Measurements from ENCODE around the gene LSAMP.
"Not testable (repeated sequence)": the region's sequence is repeated elsewhere in the genome, so short reads cannot be mapped to it uniquely, and the experiment has no call there.

Gene LSAMP

DNA sequence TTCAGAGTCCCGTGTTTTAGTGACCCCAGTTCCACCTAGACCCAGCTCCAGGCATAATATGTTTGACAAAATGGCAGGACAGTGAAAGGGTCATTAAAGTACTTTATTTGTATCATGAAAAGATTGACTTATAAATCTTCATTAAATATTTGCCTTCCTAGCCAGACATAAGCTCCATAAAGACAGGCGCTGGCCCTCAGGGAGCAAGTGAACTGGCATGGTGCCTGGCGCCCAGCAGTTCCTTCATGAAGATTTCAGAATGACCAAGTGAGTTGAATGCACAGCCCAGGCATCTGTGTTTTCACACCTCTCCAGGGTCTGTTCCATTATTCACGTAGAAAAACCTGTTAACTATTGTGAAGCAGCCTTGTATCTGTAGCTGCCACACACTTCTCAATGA, 655.8 kb downstream of the LSAMP start:
- DNase-seq = no peak

DNA sequence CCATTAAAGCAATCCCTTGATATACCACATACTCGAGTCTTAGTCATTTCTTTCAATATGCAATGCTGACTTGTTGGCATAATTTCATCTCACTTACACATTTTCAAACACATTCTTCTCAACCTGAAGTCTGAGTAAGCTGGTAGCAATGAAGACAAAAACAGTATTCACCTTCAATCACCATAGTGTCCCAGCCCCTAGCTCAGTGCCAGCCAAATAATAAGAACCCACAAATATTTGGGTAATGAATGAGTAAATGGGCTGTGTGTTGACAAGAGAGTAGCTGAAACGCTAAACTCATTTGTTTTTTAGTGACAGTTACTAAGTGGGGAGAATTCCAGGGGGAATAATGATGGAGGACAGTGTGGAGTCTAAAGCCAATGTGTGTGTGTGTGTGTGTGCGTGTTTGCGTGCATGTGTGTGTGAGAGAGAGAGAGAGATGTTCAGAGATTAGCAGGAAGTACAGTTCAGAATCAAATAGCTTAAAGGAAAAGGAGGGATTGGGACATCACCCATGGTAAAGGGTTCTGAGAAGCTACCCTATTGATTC, 656.3 kb downstream of the LSAMP start:
- DNase-seq = no peak

DNA sequence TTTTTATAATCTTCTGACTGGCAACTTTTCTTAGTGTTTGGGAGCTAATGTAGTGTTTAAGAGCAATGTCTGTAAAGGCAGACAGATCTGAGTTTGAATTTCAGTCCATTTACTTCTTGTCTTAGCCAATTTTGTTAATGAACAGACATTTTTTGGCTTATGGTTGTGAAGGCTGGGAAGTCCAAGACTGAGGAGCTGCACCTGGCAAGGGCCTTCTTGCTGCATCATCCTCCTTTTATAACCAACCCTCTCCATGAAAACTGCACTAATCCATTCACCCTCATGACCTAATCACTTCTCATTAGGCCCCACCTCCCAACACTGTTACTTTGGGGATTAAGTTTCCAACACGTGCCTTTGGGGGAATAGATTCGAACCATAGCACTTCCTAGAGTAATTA, 657.5 kb downstream of the LSAMP start:
- no peak for DNase-seq

DNA sequence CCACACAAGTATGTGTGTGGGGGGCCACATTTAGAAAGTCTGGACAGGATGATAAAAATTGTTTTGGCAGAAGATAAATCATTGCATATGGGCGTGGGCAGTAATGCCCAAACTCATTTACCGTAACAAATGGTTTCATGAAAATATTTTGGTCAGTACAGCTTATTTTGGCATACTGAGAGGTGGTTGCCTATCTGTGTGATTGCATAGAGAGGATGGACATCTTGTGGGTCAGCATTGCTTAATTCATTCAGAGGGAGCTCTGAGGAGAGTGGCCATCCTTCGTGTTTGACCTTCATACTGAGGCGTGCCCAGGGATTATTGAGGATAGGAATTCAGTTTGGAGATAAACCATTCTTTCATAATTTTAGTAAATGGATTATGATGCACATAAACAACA, 659.5 kb downstream of the LSAMP start:
- DNase-seq = no peak

DNA sequence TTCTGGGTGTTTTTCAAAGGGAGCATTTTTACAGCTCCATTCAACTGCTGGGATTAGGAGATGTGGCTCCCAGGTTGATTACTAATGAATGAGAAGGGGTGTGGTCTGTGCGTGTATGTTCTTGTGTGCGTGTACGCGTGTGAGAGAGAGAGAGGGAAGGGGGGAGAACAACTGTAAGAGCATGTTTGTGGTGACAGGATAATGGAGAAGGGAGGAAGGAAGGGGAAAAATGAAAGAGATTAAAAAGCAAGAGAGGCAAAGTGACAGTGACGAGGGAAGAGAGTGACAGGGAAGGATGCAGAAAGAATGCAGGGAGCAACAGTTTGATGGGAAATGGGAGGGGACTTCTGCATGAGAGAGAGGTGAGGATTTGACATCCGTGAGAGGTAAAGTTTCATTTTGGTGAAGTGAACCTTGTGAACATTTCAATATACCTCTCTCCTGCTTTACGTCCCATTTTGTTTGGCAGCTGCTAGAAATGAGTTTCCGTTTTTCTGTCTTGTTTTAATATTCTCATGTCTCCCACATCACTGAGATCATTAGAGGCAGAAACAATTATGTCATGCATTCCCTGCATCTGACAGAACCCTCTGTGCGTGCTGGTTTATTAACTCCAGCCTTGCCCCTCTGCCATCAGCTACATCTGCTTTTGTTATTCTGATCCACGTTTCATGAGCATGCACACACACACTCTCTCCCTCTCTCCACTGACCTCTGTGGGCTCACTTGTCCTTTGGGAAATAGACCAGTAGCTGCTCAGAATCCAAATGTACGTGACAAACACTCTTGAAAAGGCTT, 660.3 kb downstream of the LSAMP start:
- DNase-seq = peak; percentile 6 to 58 (median 6)

DNA sequence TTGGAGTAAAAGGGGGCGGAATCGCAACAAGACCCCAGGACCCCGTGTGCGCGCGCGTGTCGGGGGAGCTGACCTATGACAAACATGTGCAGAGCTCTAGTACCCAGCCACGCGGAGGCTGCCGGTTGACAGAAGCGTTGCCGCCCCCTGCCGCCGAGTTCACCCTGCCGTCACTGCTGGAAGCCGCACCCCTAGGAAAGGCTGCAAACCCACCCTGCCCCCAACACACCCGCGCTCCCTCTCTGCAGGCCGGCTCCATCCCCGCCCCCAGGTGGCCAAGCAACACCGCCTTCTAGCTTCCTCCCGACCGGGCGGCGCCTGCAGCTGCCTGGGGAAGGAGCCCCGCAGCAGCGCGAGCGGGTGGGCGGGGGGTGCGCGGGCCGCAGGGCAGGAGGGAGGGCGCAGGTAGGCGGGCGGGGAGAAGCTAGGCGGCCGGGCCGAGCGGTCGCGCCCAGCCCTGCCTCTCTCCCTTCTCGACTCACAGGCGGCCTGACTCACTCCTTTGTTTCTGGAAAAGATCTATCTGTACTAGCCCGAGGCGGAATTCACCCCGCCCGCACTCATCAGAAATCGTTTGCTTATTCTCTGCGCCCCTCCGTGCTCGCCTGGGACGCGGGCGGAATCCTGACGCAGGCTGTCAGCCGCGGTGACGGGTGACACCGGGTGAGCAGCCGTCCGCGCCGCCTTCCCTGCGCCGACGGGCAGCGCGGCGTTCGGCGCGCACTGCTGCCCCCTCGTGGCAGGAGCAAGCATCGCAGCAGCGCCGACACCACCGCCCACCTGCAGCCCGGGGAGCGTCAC, 661.1 kb downstream of the LSAMP start:
- peak; percentile 90 to 93 (median 92) for DNase-seq

DNA sequence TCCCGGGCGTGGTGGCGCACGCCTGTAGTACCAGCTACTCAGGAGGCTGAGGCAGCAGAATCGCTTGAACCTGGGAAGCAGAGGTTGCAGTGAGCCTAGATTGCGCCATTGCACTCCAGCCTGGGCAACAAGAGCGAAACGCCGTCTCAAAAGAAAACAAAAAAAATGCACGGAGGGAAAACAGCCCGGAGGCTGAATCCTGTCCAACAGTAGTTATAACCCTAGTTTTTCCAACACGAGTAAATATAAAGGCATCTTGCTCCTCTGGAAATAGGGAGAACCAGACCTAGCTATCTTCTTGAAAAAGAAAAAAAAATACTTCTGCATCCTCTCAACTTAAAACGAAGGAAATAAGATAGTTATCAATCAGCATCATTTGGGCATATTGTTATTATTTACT, 661.9 kb downstream of the LSAMP start:
- DNase-seq = not testable (repeated sequence)

DNA sequence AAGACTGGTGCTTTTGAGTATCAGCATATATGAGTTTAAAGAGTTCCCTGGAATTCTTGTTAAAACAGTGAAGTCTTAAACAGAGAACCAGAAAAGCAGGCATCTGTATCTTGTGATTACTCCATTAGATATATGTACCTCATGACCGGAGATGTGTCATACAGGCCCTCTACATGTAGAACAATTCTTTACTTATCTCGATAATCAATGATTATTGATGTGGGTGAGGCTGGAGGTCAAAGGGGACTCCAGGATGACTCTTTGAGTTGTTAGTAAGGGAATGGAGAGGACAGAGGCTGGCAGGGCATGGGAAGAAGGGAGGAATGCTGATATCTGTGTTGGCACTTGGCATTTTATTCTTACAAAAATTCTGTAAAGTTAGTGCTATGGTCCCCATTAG, 666.3 kb downstream of the LSAMP start:
- DNase-seq = no peak

DNA sequence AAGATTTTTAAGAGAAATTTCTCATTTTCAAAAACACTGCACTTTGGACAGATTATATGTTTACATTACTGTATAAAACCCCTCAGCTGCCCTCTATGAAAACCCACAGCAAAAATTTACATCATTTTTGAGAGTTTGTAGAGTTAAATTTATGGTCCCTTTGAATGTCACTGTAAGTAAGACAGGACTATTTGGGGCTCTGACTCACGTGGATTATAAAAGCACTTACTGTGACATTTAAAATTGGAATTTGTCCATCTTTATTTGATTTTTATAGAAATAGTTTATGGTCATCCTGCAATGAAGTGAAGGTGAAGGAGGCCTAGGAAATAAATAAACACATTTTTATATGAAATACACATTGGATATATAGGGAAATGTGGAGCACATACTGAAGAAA, 672.3 kb downstream of the LSAMP start:
- no peak for DNase-seq

DNA sequence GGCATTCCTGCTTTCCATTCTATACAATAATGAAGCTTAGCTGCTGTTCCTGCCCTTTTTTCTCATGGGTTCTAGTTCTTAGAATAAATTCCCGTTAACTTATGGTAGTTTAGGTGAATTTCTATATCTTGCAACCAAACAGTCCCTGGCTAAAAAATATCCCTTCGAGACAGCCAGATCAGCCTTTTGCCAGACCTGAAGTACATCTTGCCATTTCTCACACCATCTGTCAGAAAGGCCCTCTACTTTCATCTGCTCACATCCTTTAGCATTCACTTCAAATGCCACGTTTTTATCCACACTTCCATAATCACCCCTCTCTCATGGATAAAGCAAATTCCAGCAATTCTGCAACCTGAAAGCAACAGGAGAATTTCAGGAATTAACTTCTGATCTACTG, 676.6 kb downstream of the LSAMP start:
- no peak for DNase-seq

DNA sequence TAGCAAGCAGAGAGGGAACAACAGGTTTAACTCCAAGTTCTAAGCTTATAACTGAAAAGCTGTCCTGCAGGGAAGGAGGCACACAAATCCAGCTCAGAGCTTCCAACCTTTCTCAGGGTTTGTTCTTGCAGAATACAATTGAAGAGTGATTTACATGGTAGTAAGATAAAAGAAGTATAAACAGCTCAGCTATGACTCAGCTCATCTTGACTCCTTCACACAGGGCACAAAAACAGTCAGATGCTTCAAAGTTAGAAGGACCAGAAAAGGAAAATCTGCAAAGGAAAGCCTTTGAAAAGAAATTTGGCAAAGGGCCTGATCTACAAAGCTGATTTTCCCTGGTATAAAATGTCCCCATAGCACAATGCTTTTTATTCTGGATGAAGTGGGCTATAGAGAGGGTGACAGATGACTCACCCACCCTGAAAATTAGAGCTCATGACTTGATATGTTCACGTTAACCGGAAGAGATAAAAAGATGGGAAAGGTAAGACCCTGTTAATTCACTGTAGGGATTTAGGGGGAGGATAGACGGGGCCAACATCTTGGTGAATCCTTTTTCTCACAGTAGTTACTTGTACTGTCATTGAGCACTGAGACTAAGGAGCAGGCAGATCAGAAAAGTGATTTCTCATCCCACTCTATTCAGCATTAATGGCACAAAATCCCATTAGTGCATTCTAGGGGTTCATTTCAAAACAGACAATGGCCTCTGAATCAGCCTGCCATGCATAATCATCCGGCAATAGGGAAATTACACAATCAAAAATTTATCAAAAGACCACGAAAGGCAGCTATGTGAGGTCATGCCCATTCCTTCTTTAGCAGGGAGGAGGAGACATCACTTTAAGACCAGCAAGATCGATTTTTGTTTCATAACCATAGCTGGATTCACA, 678.5 kb downstream of the LSAMP start:
- DNase-seq = peak in 1 of 4 experiments; percentile 2

DNA sequence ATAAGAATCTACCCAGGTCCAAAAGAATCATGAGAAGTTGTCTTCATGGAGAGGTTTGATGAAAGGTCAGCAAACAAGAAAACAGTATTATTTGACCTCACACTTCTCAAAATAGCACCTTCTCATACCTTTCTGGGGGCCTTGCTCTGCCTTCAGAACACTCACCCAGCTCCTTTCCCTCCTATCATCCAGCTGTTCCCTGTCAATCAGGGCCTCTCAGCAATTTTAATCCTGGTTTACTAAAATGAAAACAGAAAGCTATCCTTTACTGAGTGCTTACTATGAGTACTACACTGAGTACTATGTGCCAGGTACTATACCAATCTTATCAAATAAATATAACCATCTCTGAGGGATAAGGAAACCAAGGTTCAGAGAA, 683.4 kb downstream of the LSAMP start:
- DNase-seq = no peak

DNA sequence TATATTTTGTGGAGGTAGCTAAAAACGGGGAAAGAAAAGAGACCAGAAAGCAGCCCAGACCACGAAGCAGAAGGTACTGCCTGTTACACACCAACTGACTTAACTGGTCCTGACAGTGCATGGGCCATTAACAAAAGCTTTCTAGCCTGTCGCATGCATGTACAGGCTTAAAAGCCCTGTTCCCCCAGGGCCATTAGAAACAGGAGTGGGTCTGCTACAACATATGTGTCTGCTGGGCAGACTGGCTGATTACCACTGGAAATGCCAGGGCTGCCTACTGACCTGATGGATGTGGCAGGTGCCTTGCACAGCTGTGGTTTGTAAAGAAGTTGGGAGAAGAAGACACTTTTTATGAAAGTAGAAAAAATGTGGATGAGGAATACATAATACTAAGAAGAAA, 684.6 kb downstream of the LSAMP start:
- no peak for DNase-seq

DNA sequence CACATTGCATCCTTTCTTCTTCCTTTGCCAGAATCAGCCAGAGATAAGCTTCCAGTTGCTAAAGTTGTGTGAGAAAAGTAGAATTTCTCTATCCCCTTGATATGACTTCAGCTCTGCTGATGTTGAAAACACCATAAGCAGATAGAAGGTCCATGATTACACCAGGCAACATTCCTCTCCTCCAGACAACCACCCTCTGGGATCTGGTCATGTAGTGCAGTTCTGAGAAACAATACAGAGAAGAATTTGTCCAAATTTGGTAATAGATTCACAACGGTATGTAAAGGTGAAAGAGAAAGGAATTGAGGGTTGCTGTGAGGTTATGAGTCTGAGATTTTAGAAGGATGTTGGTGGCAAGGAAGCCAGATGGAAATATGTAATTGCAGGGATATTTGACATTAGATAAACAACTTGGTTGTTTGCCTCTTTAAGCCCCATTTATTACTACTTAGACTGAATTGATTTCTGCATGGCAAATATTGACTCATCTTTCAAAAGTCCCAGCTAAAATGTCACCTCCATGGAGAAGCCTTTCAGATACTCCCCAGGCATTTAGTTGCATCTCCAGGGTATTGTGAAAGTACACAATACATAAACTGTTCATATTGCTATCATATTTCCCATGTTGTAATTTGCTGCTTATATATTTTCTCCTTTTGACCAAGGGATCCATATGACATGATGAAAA, 687.1 kb downstream of the LSAMP start:
- no peak for DNase-seq

DNA sequence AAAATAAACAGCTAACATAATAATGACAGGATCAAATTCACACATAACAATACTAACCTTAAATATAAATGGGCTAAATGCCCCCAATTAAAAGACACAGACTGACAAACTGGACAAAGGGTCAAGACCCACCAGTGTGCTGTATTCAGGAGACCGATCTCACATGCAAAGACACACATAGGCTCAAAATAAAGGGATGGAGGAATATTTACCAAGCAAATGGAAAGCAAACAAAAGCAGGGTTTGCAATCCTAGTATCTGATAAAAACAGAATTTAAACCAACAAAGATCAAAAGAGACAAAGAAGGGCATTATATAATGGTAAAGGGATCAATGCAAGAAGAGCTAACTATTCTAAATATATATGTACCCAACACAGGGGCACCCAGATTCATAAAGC, 692.3 kb downstream of the LSAMP start:
- not testable (repeated sequence) for DNase-seq

Data from suppressor macrophage (primary cell).